Sigmoid colon (tissue), 7 donors: ENCODE data around the gene C5AR1. TPM values are rescaled to one million over a fixed set of nuclear protein-coding genes. Genes with fewer than 3 reads are reported as not detected.
A peak's percentile ranks its signal among the peaks of the same experiment; 100 is the strongest.
"Not testable (repeated sequence)": the region's sequence is repeated elsewhere in the genome, so short reads cannot be mapped to it uniquely, and the experiment has no call there.

Experiments
- DNase-seq: peaks from one replicate; pipeline ENCODE4 v3.0.0-alpha.2; 2019
- H3K27ac ChIP-seq, 4 donors: fragments of 200-600 bp; sonication (generic); one replicate each; pipeline ENCODE4 v1.5.1; 2016 to 2019; ENCODE audit warnings: mild to moderate bottlenecking in 1 of 4
- H3K27me3 ChIP-seq, 3 donors: fragments of 200-600 bp; sonication (generic); one replicate each; pipeline ENCODE4 v1.5.1; 2019; ENCODE audit warnings: mild to moderate bottlenecking in 1 of 3
- H3K36me3 ChIP-seq, 4 donors: fragments of 200-600 bp; sonication (generic); one replicate each; pipeline ENCODE4 v1.5.1; 2016 to 2019
- H3K4me1 ChIP-seq, 4 donors: fragments of 200-600 bp; sonication (generic); one replicate each; pipeline ENCODE4 v1.5.1; 2017 to 2019
- H3K4me3 ChIP-seq, 4 donors: fragments of 200-600 bp; sonication (generic); one replicate each; pipeline ENCODE4 v1.5.1; 2017 to 2019; ENCODE audit warnings: mild to moderate bottlenecking in 2 of 4, moderate library complexity in 1 of 4
- H3K9me3 ChIP-seq, 4 donors: fragments of 200-600 bp in 3 of 4; sonication (generic) in 3 of 4; one replicate each; pipeline versions ENCODE4 v1.5.1 to v1.6.1; 2013 to 2019
- EP300 ChIP-seq, 4 donors: sonication (generic); formaldehyde crosslinking; IDR thresholded peaks; one replicate each; pipeline ENCODE4 v1.6.1; 2017; ENCODE audit warnings: antibody characterized with exemption in 4 of 4
- POLR2A ChIP-seq, 2 donors: fragments of 450-650 bp; IDR thresholded peaks; one replicate each; pipeline ENCODE4 v1.6.1; 2016; ENCODE audit warnings: antibody characterized with exemption in 2 of 2, mild to moderate bottlenecking in 2 of 2, moderate library complexity in 2 of 2
- POLR2AphosphoS5 ChIP-seq, 4 donors: sonication (generic); formaldehyde crosslinking; IDR thresholded peaks; one replicate each; pipeline ENCODE4 v1.6.1; 2017; ENCODE audit warnings: antibody characterized with exemption in 4 of 4
- WGBS, 2 donors: extraction: QIAGEN DNeasy Blood & Tissue Kit; methylation state at CpG; one replicate each; pipeline ENCODE4 v1.1.7; 2013; 5-methylcytosine and 5-hydroxymethylcytosine counted together
- intact Hi-C: fragments of 100-400 bp; cut with DNase I; formaldehyde crosslinking; loops from one replicate; pipeline ENCODE4 v1.15.1; 2023
- polyA plus RNA-seq, 3 donors: library from polyadenylated mRNA; stranded (reverse); fragments of 200-250 nt; gene quantifications; one replicate each; pipeline ENCODE4 v1.2.3, GENCODE V29; 2013
- total RNA-seq, 4 donors: library from RNA; depleted of rRNA; stranded (reverse); fragments of >200 nt; gene quantifications; one replicate each; pipeline ENCODE4 v1.1.0, GENCODE V29; 2016
- TF ChIP-seq, protein P1 (sequence below), 4 experiments: fragments of 450-650 bp in 3 of 4; fragments of 200-600 bp in 1 of 4; IDR thresholded peaks; one replicate each; pipeline ENCODE4 v1.5.1; 2016 to 2019; ENCODE audit warnings: antibody characterized with exemption in 4 of 4, mild to moderate bottlenecking in 3 of 4, moderate library complexity in 2 of 4
- donor health status: healthy with polysubstance abuse.
- donor health status: Bipolar disorder and iron deficiency.
- donor health status: healthy.

C5AR1 gene
- total and polyA plus RNA-seq, 7 donors: 5.4 to 19.4 (median 7.8) TPM

DNA sequence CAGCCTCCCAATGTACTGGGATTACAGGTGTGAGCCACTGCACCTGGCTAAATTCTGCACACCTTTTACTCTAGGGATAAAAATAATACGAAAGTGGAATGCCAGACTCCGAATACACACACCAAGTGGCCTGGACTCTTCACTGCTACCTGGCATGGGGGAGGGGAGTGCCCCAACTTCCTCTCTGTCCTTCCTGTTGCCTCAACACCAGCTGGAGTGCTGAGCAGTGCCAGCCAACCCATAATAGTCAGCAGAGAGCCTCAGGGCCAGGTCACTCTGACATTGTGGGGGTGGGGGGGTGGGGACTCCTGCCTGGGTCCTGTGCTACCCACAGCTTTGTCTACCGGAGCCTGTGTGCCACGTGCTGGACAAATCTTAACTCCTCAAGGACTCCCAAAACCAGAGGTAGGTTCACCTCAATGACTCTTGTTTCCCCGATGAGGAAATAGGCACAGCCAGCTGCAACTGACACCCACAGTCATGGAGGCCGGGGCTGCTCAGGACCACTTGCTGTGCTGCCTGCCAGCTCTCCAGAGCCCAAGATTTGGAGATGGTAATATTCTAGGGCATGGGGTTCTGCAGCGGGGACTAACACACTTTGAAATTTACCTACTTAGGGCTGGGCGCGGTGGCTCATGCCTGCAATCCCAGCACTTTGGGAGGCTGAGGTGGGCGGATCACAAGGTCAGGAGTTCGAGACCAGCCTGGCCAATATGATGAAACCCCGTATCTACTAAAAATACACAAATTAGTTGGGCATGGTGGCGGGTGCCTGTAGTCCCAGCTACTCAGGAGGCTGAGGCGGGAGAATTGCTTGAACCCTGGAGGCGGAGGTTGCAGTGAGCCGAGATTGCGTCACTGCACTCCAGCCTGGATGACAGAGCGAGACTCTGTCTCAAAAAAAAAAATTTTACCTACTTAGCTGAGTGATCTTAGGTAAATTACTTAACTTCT is 27.4 kb downstream of the C5AR1 start:
- DNase-seq, H3K4me1 ChIP-seq, intact Hi-C loops, H3K36me3 ChIP-seq, H3K9me3 ChIP-seq, H3K27me3 ChIP-seq: not testable (repeated sequence)
- Histone ChIP-seq H3K4me3 (peak overlapping the region in 1 of 4 donors; percentile 25), H3K27ac (peak overlapping the region in 2 of 4 donors; percentile 14 to 31)
- WGBS, 2 donors: 68 to 77% methylated on average over 18 of the region's 18 CpGs
- peak in 2 of 4 donors; percentile 23 to 42 for TF ChIP-seq POLR2AphosphoS5 (IDR thresholded peaks at IDR 0.05)

DNA sequence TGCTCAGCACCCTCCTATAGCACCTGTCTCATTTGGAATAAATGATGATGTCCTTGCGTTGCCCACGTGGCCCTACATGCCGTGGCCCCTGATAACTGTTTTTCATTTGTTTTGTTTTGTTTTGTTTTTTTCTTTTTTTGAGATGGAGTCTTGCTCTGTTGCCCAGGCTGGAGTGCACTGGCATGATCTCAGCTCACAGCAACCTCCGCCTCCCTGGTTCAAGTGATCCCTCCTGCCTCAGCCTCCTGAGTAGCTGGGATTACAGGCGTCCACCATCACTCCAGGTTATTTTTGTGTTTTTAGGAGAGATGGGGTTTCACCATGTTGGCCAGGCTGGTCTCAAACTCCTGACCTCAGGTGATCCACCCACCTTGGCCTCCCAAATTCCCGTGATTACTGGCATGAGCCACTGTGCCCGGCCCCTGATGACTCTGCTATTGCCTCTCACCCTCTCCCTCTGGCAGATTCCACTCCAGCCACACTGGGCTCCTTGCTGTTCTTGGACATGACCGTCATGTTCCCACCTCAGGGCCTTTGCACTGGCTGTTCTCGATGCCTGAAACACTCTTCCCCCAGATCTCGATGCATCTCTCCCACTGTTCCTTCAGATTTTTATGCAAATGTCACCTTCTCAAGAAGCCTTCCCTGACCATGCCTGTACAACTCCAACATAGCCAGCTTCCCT is 29.7 kb downstream of the C5AR1 start:
- Histone ChIP-seq H3K4me1 (no peaks in the 10 kb centered on the region), H3K4me3 (no peak overlapping the region), H3K36me3 (no peaks in the 10 kb centered on the region), H3K9me3 (no peaks in the 10 kb centered on the region), H3K27ac (no peak overlapping the region), H3K27me3 (no peaks in the 10 kb centered on the region)
- TF ChIP-seq POLR2A (IDR thresholded peaks at IDR 0.05) (no peak), POLR2AphosphoS5 (IDR thresholded peaks at IDR 0.05) (no peak), EP300 (IDR thresholded peaks at IDR 0.05) (no peak)
- TF ChIP-seq, protein P1, sequence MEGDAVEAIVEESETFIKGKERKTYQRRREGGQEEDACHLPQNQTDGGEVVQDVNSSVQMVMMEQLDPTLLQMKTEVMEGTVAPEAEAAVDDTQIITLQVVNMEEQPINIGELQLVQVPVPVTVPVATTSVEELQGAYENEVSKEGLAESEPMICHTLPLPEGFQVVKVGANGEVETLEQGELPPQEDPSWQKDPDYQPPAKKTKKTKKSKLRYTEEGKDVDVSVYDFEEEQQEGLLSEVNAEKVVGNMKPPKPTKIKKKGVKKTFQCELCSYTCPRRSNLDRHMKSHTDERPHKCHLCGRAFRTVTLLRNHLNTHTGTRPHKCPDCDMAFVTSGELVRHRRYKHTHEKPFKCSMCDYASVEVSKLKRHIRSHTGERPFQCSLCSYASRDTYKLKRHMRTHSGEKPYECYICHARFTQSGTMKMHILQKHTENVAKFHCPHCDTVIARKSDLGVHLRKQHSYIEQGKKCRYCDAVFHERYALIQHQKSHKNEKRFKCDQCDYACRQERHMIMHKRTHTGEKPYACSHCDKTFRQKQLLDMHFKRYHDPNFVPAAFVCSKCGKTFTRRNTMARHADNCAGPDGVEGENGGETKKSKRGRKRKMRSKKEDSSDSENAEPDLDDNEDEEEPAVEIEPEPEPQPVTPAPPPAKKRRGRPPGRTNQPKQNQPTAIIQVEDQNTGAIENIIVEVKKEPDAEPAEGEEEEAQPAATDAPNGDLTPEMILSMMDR (IDR thresholded peaks at IDR 0.05): no peak
- no peak for DNase-seq
- intact Hi-C loops: no loop called here
- WGBS, 2 donors: 69 to 88% methylated on average over 10 of the region's 10 CpGs

DNA sequence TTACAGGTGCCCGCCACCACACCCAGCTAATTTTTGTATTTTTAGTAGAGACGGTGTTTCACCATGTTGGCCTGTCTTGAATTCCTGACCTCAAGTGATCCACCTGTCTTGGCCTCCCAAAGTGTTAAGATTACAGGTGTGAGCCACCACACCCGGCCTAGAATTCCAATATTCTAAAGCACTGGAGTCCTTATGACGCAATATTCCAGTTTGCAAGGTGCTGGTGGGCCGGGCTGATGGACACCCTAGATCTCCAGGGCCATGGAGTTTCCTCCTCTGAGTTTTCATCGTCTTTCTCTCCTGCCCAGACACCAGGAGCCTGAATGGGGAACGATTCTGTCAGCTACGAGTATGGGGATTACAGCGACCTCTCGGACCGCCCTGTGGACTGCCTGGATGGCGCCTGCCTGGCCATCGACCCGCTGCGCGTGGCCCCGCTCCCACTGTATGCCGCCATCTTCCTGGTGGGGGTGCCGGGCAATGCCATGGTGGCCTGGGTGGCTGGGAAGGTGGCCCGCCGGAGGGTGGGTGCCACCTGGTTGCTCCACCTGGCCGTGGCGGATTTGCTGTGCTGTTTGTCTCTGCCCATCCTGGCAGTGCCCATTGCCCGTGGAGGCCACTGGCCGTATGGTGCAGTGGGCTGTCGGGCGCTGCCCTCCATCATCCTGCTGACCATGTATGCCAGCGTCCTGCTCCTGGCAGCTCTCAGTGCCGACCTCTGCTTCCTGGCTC is 31.0 kb downstream of the C5AR1 start:
- H3K27ac ChIP-seq: no peak overlapping the region
- H3K27me3 ChIP-seq: no peaks in the 10 kb centered on the region
- no peaks in the 10 kb centered on the region for H3K4me1 ChIP-seq
- no peak overlapping the region for H3K4me3 ChIP-seq
- no peak for DNase-seq
- intact Hi-C loops: no loop called here
- H3K36me3 ChIP-seq: no peaks in the 10 kb centered on the region
- no peak for TF ChIP-seq POLR2A (IDR thresholded peaks at IDR 0.05)
- no peak for TF ChIP-seq EP300 (IDR thresholded peaks at IDR 0.05)
- no peak for TF ChIP-seq POLR2AphosphoS5 (IDR thresholded peaks at IDR 0.05)
- TF ChIP-seq, protein P1 (IDR thresholded peaks at IDR 0.05): no peak
- H3K9me3 ChIP-seq: no peaks in the 10 kb centered on the region
- 95% methylated on average over 29 of the region's 29 CpGs for WGBS, 2 donors

DNA sequence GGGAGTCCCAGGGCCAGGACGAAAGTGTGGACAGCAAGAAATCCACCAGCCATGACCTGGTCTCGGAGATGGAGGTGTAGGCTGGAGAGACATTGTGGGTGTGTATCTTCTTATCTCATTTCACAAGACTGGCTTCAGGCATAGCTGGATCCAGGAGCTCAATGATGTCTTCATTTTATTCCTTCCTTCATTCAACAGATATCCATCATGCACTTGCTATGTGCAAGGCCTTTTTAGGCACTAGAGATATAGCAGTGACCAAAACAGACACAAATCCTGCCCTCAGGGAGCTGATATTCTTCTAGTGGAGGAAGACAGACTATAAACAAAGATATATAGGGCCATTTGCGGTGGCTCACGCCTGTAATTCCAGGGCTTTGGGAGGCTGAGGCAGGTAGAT is 32.1 kb downstream of the C5AR1 start:
- Histone ChIP-seq H3K9me3 (no peaks in the 10 kb centered on the region), H3K27me3 (no peaks in the 10 kb centered on the region), H3K4me3 (no peak overlapping the region), H3K36me3 (no peaks in the 10 kb centered on the region), H3K4me1 (no peaks in the 10 kb centered on the region), H3K27ac (no peak overlapping the region)
- 89 to 90% methylated on average over 4 of the region's 4 CpGs for WGBS, 2 donors
- no peak for DNase-seq
- TF ChIP-seq EP300 (IDR thresholded peaks at IDR 0.05) (no peak), POLR2AphosphoS5 (IDR thresholded peaks at IDR 0.05) (no peak), POLR2A (IDR thresholded peaks at IDR 0.05) (no peak)
- TF ChIP-seq, protein P1 (IDR thresholded peaks at IDR 0.05): no peak
- intact Hi-C loops: no loop called here
